ENCODE data around the gene POC1B. TPM values are rescaled to one million over a fixed set of nuclear protein-coding genes. Genes with fewer than 3 reads are reported as not detected.

The POC1B gene
- total RNA-seq, 1 experiment from 2014 or later, result 9.6 TPM

GRCh38 chr12:89389755-89390661 is 135.8 kb downstream of the POC1B start:
- DNase-seq (ENCODE audit: low spot score), result peak; percentile 55

- peak; percentile 55 for DNase-seq (ENCODE audit: low spot score)
These were observed 139.7 kb downstream of the POC1B start for GRCh38 chr12:89386138-89386537.

- no peak for DNase-seq (ENCODE audit: low spot score)
These were observed 141.0 kb downstream of the POC1B start for GRCh38 chr12:89384807-89385206.

GRCh38 chr12:89384050-89384758 is 141.6 kb downstream of the POC1B start:
- DNase-seq (ENCODE audit: low spot score), result peak; percentile 49

- DNase-seq (ENCODE audit: low spot score), result no peak
These were observed 142.4 kb downstream of the POC1B start for GRCh38 chr12:89383235-89384049.

GRCh38 chr12:89382328-89382727 is 143.5 kb downstream of the POC1B start:
- DNase-seq (ENCODE audit: low spot score), result no peak

GRCh38 chr12:89379839-89380467 is 145.9 kb downstream of the POC1B start:
- no peak for DNase-seq (ENCODE audit: low spot score)

GRCh38 chr12:89379148-89379838 is 146.6 kb downstream of the POC1B start:
- DNase-seq (ENCODE audit: low spot score), result no peak

GRCh38 chr12:89376844-89377243 is 149.0 kb downstream of the POC1B start:
- DNase-seq (ENCODE audit: low spot score), result no peak

GRCh38 chr12:89376202-89376529 is 149.7 kb downstream of the POC1B start:
- no peak for DNase-seq (ENCODE audit: low spot score)

GRCh38 chr12:89373763-89374572 is 151.9 kb downstream of the POC1B start:
- no peak for DNase-seq (ENCODE audit: low spot score)

GRCh38 chr12:89372584-89373370 is 153.1 kb downstream of the POC1B start:
- DNase-seq (ENCODE audit: low spot score), result no peak

GRCh38 chr12:89370850-89371249 is 155.0 kb downstream of the POC1B start:
- no peak for DNase-seq (ENCODE audit: low spot score)

- DNase-seq (ENCODE audit: low spot score), result no peak
These were observed 155.4 kb downstream of the POC1B start for GRCh38 chr12:89370421-89370831.

Small RNA genes within 50 kb of the gene (small RNA-seq; reads per million reads assigned to genes)
- gene AC025034.2 (not detected), gene POC1B-GALNT4 (not detected)

Other genes starting within 250 kb of the POC1B start
- gene DUSP6, start 173.5 kb downstream of the POC1B start, total RNA-seq (2014; rRNA removed; shearing (Covaris generic)), result 112 and 135 TPM in 2 replicates
- gene GALNT4, start 1.3 kb downstream of the POC1B start, total RNA-seq (2014; rRNA removed; shearing (Covaris generic)), result 5.7 and 6.7 TPM in 2 replicates
- 19.1 and 29.3 TPM in 2 replicates for gene ATP2B1, start 182.8 kb upstream of the POC1B start, total RNA-seq (2014; rRNA removed; shearing (Covaris generic))

All from HT-29 (cell line).